Measurements from ENCODE around the gene TXNDC2.

TXNDC2 gene

DNA sequence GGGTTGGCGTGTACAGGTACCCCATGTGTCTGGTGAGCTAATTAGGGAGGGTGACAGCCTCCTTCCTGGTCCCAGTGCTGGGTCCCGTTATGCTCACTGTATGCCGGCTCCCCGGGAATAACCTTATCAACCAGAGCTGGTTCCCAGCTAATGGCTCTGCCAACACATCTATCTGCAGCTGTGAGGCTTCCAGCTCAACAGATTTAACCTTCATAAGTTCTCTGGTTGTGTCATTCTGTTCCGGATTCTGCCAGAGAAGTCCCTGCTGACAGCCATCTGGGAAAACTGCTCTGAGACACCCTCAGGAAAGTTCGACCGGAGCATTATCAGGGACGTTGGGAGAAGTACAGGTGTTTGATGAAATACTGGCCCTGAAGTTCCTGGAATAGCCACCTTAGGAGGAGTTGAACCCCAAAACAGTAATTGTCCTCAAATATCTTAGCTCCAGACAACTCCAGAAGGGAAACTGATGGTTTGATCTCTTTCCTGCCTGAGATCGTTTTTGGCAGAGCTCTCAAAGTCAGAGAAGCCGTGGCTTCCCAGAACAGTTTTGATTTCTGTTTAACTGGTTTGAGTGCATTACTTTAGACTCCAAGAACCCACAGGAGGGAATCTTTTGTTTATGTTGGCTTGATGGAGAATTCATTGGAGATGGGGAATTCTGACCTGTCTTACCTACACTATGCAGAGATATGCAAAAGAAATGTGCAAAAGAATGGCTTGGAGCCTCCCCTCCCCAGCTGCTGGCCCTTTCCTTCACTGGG is 39.4 kb upstream of the TXNDC2 start:
- H3K27ac ChIP-seq, result no peak overlapping the region
- TF ChIP-seq, protein P1, sequence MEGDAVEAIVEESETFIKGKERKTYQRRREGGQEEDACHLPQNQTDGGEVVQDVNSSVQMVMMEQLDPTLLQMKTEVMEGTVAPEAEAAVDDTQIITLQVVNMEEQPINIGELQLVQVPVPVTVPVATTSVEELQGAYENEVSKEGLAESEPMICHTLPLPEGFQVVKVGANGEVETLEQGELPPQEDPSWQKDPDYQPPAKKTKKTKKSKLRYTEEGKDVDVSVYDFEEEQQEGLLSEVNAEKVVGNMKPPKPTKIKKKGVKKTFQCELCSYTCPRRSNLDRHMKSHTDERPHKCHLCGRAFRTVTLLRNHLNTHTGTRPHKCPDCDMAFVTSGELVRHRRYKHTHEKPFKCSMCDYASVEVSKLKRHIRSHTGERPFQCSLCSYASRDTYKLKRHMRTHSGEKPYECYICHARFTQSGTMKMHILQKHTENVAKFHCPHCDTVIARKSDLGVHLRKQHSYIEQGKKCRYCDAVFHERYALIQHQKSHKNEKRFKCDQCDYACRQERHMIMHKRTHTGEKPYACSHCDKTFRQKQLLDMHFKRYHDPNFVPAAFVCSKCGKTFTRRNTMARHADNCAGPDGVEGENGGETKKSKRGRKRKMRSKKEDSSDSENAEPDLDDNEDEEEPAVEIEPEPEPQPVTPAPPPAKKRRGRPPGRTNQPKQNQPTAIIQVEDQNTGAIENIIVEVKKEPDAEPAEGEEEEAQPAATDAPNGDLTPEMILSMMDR (conservative IDR thresholded peaks at IDR 0.05), result no peak
- no peak for TF ChIP-seq ZFX (IDR thresholded peaks at IDR 0.05)

DNA sequence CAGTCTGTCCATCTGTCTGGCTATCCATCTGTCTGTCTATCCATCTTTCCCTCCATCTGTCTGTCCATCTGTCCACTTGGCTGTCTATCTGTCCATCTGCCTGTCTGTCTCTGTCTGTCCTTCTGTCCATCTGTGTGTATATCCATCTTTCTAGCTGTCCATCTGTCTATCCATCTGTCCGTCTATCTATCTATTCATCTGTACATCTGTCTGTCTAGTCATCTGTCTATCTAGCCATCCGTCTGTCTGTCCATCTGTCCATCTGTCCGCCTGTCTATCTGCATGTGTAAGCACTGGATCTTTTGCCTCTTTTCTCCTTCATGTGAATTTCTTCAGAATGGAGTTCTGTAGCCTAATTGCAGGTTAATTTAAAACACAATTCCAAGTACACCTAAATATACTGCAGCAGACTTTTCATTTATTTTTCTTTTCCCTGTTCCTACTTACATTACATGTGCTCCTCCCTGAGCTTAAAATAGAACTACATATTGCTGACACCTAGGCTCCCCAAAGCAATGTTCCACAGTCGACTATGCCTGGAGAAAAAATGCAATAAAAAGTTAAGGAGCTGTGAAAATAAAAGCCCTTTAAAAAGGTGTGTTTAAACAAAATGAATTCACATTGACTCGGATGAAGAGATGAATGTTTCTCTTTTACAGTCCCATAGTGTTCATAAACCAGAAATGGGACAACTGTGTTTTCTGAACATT is 37.4 kb upstream of the TXNDC2 start:
- H3K27ac ChIP-seq, result no peak overlapping the region
- TF ChIP-seq ZFX (IDR thresholded peaks at IDR 0.05), result no peak
- TF ChIP-seq, protein P1 (conservative IDR thresholded peaks at IDR 0.05), result no peak

DNA sequence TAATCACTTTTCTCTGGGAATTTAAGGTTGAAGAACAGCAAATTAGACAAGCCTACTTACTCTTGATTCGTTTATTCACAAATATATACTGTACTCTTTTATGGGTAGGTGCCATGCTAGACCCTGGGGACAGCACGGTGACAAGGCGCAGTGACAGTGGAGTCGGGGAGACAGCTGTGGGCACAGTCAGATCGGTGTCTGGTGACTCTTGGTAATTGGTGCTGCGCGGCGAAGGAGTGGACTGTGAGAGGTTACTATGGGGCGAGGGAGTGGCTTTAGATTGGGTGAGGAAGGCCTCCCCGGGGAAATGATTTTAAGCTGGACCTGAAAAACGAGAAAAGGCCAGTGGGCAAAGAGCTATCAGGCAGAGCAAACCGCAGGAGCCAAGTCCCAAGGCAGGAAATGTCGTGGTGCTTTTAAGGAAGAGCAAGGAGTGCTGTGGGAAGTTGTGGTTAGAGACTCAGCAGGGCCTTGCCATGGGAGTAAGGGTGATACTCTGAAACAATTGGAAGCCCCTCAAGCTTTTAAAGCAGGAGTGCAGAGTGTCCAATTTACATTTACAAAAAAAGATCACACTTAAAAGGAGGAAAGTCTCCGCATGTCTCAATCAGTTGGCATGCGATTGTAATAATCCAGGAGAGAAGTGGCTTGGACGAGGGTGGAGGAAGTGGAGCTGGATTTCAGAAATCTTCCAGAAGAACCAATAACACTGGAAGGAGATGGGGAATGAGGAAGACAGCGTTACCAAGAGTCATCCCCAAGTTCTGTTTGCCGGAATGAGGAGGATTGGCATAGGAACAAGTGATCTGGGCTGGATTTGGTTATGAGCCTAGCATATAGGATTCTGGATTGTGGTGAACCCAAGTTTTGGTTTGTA is 36.1 kb upstream of the TXNDC2 start:
- H3K27ac ChIP-seq, result peak overlapping the region; percentile 8
- TF ChIP-seq, protein P1 (conservative IDR thresholded peaks at IDR 0.05), result no peak
- TF ChIP-seq ZFX (IDR thresholded peaks at IDR 0.05), result no peak

DNA sequence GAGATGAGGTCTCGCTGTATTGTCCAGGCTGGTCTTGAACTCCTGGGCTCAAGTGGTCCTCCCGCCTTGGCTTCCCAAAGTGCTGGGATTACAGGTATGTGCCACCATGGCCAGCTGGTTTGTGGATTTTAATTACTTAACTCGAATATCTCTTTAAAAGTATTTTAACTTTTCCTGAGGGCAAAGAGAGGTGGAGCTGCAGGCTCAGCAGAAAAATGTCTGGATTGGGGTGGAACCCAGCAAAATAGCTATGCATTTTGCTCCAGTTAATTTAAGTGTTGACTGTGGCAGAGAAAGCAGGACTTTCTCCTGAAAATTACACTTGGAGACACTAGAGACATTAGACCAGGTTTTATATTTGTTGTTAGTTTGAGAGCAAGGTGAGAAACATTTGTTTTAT is 35.5 kb upstream of the TXNDC2 start:
- no peak for TF ChIP-seq ZFX (IDR thresholded peaks at IDR 0.05)
- TF ChIP-seq, protein P1 (conservative IDR thresholded peaks at IDR 0.05), result no peak
- no peak overlapping the region for H3K27ac ChIP-seq

DNA sequence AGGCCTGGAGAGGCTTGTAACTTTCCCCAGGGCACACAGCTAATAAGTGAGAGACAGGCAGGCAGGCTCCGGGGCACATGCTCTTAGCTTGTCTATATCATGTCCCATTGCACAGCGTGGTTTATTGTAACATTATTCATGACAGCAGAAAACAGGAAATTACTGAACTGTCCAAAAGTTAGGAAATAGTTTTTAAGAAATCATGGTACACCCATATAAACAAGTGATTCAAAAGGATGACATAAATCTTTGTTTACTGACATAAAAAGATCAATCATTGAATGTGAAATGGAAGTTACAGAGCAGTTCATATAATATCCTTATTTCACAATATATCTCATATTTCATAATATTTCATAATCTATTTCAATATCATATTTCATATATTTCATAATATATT is 34.3 kb upstream of the TXNDC2 start:
- no peak overlapping the region for H3K27ac ChIP-seq
- TF ChIP-seq ZFX (IDR thresholded peaks at IDR 0.05), result no peak
- TF ChIP-seq, protein P1 (conservative IDR thresholded peaks at IDR 0.05), result no peak

DNA sequence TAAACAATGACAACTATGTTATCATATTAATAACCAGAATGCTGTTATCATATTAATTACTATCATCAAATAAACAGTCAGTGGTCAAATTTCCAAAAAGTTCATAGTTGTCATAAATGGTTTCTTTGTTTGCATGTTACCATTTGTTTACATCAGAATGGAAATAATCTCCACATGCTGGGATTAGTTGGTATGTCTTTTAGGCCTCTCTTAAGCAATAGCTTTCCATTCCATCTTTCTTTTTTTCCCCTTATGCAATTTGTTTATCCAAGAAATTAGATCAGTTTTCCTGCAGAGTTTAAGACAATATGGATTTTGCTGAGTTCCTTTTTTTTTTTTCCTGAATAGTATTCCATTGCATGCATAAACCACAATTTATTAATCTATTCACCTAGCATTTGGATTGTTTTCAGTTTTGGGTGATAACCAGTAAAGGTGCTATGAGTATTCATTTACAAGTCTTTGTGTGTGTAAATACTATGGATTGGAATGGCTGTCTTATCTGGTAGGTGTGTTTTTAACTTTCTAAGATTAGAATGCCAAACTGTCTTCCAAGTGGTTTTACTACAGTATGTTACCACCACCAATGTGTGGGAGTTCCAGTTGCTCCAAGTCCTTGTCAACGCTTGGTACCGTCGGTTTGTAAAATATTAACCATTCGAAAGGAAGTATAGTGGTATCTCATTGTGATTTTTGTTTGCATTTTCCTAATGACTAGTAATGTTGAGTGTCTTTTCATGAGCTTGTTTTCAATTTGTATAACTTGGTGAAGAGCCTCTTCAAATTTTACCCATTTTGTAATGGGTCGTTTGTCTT is 33.3 kb upstream of the TXNDC2 start:
- no peak overlapping the region for H3K27ac ChIP-seq
- TF ChIP-seq, protein P1 (conservative IDR thresholded peaks at IDR 0.05), result no peak
- TF ChIP-seq ZFX (IDR thresholded peaks at IDR 0.05), result no peak

All from C4-2B (cell line).